Right ventricle myocardium inferior (tissue), 1 donor: Measurements from ENCODE around the gene PALLD. TPM values are rescaled to one million over a fixed set of nuclear protein-coding genes. Genes with fewer than 3 reads are reported as not detected.
A peak's percentile ranks its signal among the peaks of the same experiment; 100 is the strongest.
"Not testable (repeated sequence)": the region's sequence is repeated elsewhere in the genome, so short reads cannot be mapped to it uniquely, and the experiment has no call there.

Experiments used
- ATAC-seq: fragments of 200-7000 bp; cut with Tn5 transposase; one replicate; pipeline ENCODE4 v1.9.1; 2020; ENCODE audit warnings: mild to moderate bottlenecking, moderate library complexity
- DNase-seq: peaks from one replicate; pipeline ENCODE4 v3.0.0; 2021; ENCODE audit errors: missing footprints
- intact Hi-C: fragments of 100-400 bp; cut with DNase I; formaldehyde crosslinking; loops from one replicate; pipeline ENCODE4 v1.11.0; 2022
- total RNA-seq: library from RNA; stranded (reverse); fragmentation: NEBNext Ultra II Directional; extraction: Animal tissue kit (Norgen Biotek cat#: 25700); gene quantifications from one replicate; pipeline ENCODE4 v1.2.1, GENCODE V29; 2021
- donor health status: DM: no; HTN: yes; CAD: no; lungs with severe emphysema.

The PALLD gene
- total RNA-seq, 1 donor from 2014 or later: 977 TPM

DNA sequence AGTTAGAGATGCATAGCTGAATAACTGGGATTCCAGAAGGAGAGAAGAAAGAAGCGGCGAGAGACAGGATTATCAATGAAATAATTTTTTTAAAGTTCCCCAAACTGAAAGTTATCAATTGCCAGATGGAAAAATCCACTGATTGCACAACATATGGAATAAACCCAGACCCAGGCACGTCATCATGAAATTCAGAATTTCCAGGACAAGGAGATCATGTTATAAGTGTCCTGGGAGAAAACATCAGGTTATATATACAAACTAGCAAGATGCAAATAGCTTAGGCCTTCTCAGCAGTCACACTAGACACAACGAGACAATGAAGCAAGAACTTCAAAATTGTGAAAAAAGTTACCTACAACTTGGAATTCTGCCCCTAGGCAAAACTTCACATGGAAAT lies 200.0 kb downstream of the PALLD start:
- intact Hi-C loops: loop anchor here (10.0 kb wide), 1 partner anchor 282 kb away; no protein-coding TSS in a partner anchor
- ATAC-seq (no peak), DNase-seq (no peak)

DNA sequence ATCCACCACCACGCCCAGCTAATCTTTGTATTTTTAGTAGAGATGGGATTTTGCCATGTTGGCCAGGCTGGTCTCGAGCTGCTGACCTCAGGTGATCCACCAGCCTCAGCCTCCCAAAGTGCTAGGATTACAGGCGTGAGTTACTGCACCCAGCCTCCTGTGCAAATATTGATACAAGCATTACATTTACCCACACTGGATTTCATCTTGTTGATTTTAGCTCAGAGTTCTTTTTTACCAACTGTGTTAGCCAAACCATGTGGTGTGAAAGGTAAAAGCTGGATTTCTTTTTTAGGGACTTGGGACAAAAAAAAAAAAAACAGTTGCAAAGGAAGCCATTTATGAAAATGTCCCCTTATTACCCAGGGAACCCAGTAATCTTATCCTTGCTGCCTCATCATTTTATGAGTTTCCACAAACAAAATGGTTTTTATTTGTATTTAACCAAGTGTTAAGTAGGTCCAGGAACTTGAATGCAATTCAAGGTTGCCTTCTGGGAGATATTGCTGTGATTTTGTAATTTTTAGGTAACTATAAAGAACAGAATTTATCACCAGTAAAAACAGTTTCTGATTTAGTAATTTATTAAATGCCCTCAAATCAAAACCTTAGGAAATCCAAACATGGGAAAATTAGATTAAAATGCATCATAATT lies 202.5 kb downstream of the PALLD start:
- intact Hi-C loops: loop anchor here (10.0 kb wide), 1 partner anchor 285 kb away; no protein-coding TSS in a partner anchor
- no peak for DNase-seq
- ATAC-seq: no peak

DNA sequence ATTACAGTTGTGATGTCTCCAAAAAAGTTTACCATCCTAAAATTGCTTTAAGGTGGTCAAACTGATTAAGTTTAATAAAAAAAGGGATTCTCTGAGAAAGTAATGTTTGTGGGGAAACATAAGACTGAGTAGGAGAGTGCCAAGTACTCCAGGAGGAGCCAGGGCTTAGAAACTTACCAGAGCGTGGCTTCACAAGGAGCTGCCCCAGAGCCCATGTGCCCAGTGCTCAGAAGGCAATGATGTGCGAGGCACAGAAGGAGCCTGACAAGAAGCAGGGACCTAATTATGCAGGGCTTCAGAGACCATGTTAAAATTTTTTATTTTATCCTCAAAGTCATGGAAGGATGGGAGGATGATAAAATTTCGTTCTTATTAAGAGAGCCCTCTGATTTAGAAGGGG lies 204.2 kb downstream of the PALLD start:
- intact Hi-C loops: no loop called here
- ATAC-seq (no peak), DNase-seq (no peak)

DNA sequence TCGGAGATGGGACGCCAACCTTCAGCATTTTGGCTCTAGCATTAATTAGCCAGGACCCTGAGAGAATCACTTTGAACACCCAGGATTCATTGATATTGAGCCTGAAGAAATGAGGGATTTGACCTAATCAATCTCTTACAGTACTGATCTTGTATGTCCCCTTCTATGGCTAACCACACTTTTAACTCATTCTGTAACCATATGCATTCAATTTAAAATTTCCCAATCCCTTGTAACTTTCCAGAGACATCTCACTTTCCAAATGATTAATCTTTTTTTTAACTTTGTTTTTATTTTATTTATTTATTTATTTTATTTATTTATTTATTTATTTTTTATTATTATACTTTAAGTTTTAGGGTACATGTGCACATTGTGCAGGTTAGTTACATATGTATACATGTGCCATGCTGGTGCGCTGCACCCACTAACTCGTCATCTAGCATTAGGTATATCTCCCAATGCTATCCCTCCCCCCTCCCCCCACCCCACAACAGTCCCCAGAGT lies 205.8 kb downstream of the PALLD start:
- intact Hi-C loops, ATAC-seq, DNase-seq: not testable (repeated sequence)

DNA sequence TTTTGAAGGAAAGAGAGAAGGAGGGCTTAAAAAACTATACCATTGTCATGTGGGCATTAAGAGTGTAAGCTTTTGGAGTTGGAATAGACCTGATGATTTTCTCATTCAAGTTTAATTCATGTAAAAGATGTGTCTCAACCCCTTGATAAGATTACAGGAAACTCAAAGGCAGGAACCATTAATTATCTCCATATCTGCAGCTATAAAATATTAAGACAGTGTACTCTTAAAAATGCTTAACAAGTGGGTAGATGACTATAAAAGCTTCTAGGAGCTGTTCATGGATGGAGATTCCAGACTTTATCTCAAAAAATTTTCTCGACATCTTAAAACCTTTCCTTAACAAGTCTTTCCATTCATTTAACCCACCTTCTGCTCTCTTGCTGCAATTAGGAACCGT lies 208.3 kb downstream of the PALLD start:
- intact Hi-C loops: no loop called here
- no peak for ATAC-seq

DNA sequence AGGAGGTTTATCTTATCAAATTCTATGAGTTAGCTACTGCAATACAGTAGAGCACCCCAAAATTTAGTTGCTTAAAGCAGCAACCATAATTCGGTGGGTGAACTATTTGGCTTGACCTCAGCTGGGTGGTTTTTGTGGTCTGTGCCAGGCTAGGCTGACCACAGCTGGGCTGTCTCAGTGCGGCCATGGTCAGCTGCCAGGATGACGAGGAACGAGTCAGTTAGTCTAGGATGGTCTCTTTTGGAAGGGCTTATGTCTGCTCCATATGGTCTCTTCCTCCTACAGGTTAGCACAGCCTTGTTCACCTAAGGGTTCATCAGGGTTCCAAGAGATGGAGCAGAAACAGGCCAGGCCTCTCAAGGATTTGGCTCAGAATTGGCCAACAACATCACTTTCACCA lies 210.4 kb downstream of the PALLD start:
- intact Hi-C loops: no loop called here
- ATAC-seq (no peak), DNase-seq (no peak)

More for the DNA sequence above, 208.3 kb downstream of the PALLD start:
- DNase-seq: no peak

DNA sequence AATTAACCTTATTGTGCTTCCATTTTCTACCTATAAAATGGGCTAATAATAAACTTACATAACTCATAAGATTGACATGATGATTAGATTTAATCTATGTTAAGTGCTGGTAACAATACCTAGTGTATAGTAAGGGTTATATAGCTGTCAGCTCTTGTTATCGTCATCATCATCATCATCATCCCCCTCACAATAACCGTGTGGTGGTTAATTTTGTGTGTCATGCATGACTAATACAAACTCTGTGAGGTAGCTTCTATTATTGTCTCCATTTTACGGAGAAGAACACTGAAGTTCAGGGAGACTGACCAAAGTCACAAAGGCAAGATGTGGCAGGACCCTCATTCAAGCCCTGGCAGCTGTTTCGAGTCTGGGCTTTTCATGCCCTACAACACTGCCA lies 211.3 kb downstream of the PALLD start:
- intact Hi-C loops: loop anchor here (2.0 kb wide), 1 partner anchor 215 kb away; no protein-coding TSS in a partner anchor
- ATAC-seq (no peak), DNase-seq (no peak)

DNA sequence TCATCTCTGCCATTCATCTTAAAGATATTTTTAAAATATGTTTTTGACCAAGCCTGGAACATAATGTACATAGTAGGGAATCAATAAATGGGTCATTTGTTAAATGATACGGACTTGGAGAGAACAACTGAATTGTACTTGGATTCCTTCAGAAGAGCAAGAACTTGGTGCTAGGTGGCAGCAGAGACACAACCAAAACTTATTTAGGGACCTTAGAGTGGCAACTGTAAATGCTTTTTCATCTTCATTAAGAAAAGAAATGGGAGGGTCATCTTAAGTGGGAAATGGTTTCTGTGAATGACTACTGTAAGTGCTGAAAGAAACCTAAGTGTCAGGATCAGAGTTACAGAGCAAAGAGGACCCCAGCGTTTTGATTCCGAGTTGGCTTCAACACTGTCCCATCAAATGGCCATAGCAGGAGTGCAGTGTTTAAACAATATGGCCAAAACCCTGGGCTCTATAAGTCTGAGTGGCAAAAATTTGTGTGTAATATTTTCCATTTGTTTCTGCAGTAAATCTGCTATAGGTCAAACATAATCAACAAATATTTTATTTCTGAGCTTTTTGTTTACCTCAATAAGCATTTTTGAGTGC lies 213.6 kb downstream of the PALLD start:
- intact Hi-C loops: loop anchor here (10.0 kb wide), 1 partner anchor 196 kb away; no protein-coding TSS in a partner anchor
- peak; percentile 69 for ATAC-seq
- DNase-seq: no peak

DNA sequence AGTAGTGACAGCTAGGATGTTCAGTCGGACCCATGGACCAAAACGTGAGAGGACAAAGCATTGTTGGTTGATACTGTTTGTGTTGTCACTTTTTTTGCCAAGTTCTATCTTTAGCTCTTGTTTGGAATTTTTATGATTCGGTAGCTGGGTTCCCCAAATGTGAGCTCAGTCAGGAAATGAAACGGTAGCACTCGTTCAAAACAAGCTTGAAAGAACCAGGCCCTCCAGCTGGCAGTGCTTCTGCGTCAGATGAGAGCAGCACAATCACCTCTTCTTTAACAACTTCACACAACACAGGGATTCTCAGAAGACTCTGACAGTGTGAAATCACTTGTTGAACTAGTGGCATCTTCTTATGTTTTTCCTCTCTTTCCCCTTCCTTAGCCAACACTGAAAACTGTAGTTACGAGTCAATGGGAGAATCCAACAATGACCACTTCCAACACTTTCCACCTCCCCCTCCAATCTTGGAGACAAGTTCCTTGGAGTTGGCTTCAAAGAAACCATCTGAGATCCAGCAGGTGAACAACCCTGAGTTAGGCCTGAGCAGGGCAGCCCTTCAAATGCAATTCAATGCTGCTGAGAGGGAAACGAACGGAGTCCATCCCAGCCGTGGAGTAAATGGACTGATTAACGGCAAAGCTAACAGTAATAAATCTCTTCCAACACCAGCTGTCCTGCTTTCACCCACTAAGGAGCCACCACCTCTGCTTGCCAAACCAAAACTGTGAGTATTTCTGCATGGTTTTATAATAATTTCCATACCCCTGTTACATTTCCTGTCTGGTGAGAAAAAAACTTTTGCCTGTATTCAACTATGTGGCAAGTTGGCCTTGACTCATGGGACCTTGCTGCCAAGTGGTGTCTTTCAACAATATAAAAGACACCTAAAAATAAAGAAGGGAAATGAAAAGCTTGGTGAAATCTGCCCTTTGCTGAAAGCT lies 214.6 kb downstream of the PALLD start:
- ATAC-seq (peak; percentile 46), DNase-seq (no peak)
- intact Hi-C loops: loop anchor here (10.0 kb wide), 1 partner anchor 197 kb away; no protein-coding TSS in a partner anchor

DNA sequence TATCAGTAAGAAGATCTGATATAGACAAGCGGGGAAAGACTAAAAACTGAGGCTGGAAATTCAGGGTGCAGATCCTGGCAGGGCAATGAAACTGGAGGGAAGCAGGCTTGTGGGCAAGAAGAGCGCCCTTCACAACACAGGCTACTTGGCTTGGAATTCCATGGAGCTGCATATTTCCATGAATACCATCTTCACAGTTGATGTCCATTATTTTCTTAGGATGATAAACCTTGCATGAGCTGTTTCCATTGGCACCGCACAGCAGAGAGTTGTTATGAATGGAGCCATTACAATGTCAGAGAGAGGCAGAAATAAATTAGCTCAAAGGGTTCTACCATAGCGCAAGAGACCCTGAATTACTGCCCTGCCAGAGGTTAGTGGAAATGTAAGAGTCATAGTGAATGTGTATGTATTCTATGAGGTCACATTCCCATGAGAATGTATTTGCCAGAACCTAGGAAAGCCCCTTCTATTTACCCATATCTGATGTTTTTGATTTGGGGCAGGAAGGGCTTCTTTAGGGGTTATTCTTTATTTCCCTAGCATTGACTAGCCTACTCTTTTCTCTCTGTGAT lies 215.6 kb downstream of the PALLD start:
- intact Hi-C loops: loop anchor here (10.0 kb wide), 1 partner anchor 198 kb away; no protein-coding TSS in a partner anchor
- no peak for DNase-seq
- no peak for ATAC-seq

DNA sequence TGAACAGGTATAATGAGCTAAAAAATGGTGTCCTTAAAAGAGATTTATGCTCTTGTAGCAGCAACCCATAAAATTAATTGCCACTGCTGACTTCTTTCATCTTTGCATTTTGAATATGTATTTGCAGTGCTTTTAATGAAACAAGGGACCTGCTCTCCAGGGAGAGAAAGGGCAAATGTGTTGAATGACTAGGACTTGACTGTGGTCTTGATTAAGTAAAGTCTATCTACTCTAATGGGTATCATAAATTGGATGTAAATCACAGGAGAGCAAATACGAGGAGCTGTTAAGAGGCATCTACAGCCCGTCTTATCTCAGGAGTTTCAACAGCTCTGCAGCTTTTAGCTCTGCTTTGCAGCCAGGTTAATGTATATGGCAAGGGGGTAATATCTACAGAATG lies 216.4 kb downstream of the PALLD start:
- intact Hi-C loops: loop anchor here (10.0 kb wide), 1 partner anchor 198 kb away; no protein-coding TSS in a partner anchor
- ATAC-seq (no peak), DNase-seq (no peak)

DNA sequence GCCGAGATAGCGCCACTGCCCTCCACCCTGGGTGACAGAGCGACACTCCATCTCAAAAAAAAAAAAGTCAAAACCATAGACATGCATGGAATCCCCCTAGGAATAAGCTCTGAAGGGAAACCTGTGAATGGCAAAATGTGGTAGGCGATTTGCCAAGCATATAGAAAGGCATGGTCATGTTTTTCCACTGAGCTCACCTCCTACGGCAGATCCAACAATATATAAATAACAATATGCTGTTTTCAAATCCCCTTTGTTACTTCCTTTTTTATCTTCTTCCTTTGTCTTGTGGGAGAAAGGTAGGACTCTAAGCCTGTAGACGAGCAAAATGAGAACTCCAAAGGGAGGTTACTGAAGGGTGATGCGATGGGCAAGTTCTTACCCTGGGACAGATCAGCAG lies 219.0 kb downstream of the PALLD start:
- DNase-seq (no peak), ATAC-seq (no peak)
- intact Hi-C loops: loop anchor here (5.0 to 10.0 kb wide), 3 partner anchors 66 to 201 kb away; no protein-coding TSS in a partner anchor

DNA sequence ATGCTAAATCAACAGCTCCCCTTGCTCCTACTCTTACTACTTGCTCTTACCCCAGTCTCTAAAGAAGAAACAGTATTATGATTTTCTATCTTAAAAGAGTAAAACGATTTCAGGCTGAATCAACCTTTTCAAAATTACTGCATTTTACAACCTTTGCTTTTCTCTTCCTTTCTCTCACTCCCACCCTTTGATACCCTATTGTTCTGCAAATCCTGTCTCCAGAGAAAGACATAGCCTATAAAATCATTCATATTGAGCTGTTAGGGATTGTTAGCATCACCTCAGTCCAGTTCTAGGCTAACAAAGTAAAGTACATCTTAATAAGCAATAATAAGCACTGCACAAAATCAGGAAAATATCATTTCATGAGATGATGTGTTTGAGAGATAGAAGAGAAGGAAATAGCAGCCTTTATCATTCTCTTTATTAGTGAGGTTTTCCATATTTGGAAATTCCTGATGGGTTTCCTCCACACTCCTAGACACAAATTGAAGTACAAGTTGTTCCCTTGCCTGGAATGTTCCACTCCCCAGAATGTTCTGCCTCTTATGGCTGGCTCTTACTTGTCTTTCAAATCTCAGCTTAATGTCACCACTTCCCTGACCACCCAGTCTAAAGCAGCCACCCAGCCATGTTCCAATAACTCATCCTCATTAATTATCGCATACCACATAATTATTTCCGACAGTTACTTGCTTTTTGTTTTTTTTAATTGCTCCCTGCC lies 219.7 kb downstream of the PALLD start:
- no peak for DNase-seq
- intact Hi-C loops: loop anchor here (5.0 to 10.0 kb wide), 3 partner anchors 66 to 202 kb away; no protein-coding TSS in a partner anchor
- peak; percentile 86 for ATAC-seq

DNA sequence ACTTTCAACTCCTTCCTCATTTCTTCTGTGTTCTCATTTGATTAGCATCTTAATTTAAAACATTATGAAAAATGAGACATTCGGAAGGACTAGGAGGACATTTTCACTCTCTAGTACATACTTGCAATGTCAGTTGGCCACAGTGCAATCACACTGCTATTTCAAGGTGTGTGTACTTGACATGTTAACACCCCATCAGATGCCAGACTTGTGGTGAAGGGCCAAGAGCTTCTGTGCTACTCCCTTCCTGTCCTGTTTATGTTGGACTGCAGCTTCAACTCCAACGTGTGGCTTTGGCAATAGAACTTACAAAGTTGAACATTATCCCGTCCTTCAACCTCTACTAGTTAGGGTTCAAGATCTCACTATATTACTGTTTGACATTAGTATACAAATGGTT lies 221.0 kb downstream of the PALLD start:
- intact Hi-C loops: loop anchor here (5.0 to 10.0 kb wide), 3 partner anchors 64 to 203 kb away; no protein-coding TSS in a partner anchor
- DNase-seq: no peak
- peak; percentile 90 for ATAC-seq

DNA sequence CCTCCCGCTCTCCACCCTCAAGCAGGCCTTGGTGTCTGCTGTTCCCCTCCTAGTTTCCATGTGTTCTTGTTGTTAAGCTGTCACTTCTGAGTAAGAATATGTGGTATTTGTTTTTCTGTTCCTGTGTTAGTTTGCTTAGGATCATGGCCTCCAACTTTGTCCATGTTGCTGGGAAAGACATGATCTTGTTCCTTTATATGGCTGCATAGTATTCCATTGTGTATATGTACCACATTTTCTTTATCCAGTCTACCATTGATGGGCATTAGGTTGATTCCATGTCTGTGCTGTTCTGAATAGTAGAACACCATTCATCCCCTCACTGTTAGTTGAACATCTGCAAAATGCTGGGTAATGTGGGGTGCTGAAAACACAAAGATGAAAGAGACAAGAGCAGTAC lies 222.9 kb downstream of the PALLD start:
- intact Hi-C loops: loop anchor here (5.0 to 10.0 kb wide), 3 partner anchors 63 to 205 kb away; no protein-coding TSS in a partner anchor

DNA sequence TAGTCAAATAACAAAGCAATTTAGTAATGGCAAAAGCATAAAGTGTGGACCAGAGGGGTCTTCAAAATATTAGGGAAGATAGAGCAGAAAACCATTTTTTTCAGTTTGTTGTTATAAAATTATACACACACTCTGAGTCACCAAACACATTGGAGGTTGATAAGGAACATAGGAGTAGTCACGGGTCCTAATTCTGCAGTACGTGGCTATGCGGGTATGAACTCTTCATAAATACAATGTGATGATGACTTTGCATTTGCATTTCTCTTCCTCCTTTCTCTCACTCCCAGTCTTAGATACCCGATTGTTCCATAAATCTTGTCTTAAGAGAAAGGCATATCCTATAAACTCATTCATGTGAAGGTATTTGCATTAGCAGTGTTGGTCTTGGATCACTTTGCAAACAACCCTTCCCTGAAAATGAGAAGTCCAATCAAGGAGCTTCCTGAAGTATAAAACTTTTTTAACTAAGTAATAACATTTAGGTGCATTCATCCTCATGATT lies 223.6 kb downstream of the PALLD start:
- intact Hi-C loops: no loop called here
- DNase-seq: no peak
- no peak for ATAC-seq

More for the DNA sequence above, 222.9 kb downstream of the PALLD start:
- DNase-seq: no peak
- no peak for ATAC-seq

DNA sequence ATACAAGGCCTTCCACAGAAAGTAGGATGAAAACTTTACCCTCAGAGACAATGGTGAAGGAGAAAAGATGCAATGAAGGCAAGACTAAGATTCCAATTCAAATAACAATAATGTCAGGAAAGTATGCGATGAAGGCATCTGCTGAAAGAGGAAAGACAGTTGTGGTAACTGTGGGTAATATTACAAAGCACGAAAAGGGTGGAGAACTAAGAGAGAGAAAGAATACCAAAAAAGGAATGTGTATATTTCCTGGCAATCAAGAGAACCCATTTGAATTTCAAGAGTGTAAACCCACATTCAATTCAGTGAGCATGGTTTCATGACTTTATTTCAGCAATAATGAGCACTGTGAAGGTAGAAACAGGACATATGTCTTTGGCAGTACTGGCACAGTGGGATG lies 225.5 kb downstream of the PALLD start:
- intact Hi-C loops: no loop called here

DNA sequence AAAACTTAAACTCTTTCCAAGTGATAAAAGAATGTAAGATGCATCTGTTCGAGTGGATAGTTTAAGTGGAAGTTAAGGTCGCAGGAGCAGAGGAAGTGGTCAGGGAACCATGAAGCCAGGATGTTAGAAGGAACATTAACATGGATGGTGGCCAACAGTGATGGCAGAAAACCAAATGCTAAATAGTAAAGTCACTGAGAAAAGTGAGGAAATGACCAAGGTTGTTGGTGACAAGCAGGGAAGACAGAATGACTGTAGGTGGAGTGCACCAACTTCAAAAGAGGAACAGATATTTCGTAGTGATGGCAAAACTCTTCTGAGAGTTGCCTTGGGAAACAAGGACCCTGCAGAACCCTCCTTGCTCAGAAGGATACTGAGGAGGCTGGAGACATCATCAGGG lies 226.2 kb downstream of the PALLD start:
- DNase-seq: no peak
- peak; percentile 63 for ATAC-seq
- intact Hi-C loops: no loop called here

More for the DNA sequence above, 225.5 kb downstream of the PALLD start:
- DNase-seq (no peak), ATAC-seq (no peak)
